ENCODE results near the gene PRKRA.

GRCh38 chr2:178480227-178481181, 29.5 kb upstream of the PRKRA start, which contains the start of gene PLEKHA3:
- TF ChIP-seq, protein P1, sequence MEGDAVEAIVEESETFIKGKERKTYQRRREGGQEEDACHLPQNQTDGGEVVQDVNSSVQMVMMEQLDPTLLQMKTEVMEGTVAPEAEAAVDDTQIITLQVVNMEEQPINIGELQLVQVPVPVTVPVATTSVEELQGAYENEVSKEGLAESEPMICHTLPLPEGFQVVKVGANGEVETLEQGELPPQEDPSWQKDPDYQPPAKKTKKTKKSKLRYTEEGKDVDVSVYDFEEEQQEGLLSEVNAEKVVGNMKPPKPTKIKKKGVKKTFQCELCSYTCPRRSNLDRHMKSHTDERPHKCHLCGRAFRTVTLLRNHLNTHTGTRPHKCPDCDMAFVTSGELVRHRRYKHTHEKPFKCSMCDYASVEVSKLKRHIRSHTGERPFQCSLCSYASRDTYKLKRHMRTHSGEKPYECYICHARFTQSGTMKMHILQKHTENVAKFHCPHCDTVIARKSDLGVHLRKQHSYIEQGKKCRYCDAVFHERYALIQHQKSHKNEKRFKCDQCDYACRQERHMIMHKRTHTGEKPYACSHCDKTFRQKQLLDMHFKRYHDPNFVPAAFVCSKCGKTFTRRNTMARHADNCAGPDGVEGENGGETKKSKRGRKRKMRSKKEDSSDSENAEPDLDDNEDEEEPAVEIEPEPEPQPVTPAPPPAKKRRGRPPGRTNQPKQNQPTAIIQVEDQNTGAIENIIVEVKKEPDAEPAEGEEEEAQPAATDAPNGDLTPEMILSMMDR (IDR thresholded peaks at IDR 0.05), result no peak
- TF ChIP-seq POLR2A (IDR thresholded peaks at IDR 0.05), result peak; percentile 82 to 91 (median 88)

Measured in body of pancreas (tissue), 4 donors.